Neuron (in vitro differentiated cells): ENCODE data around the gene ATG16L2.

Experiments
- H2AFZ ChIP-seq: one replicate; pipeline ENCODE4 v1.6.1; 2013; ENCODE audit warnings: low read depth, mild to moderate bottlenecking, inconsistent platforms, low read length, moderate library complexity
- H3K27me3 ChIP-seq: one replicate; pipeline ENCODE4 v1.6.1; 2013; ENCODE audit warnings: low read length; ENCODE audit not compliant: insufficient read depth
- H3K36me3 ChIP-seq: one replicate; pipeline ENCODE4 v1.6.1; 2013; ENCODE audit warnings: low read length; ENCODE audit not compliant: insufficient read depth
- H3K4me1 ChIP-seq: one replicate; pipeline ENCODE4 v1.6.1; 2013; ENCODE audit warnings: low read length; ENCODE audit not compliant: insufficient read depth
- H3K4me3 ChIP-seq: 2 replicates; pipeline ENCODE4 v1.5.1; 2013; ENCODE audit warnings: mild to moderate bottlenecking, low read length, moderate library complexity
- H3K9me3 ChIP-seq: one replicate; pipeline ENCODE4 v1.6.1; 2013; ENCODE audit warnings: low read length

ATG16L2 gene

GRCh38 chr11:72775288-72776110, 38.7 kb upstream of the ATG16L2 start:
- Histone ChIP-seq H3K4me3 (no peak overlapping the region), H3K27me3 (no peaks in the 10 kb centered on the region), H2AFZ (no peak overlapping the region), H3K4me1 (peaks cover 19% of the 10 kb centered on the region), H3K36me3 (no peaks in the 10 kb centered on the region), H3K9me3 (no peaks in the 10 kb centered on the region)

GRCh38 chr11:72776117-72776843, 37.9 kb upstream of the ATG16L2 start:
- H3K9me3 ChIP-seq: no peaks in the 10 kb centered on the region
- H3K4me1 ChIP-seq: peaks cover 19% of the 10 kb centered on the region
- no peaks in the 10 kb centered on the region for H3K36me3 ChIP-seq

GRCh38 chr11:72776844-72777754, 37.1 kb upstream of the ATG16L2 start:
- Histone ChIP-seq H3K9me3 (no peaks in the 10 kb centered on the region), H3K4me1 (peaks cover 23% of the 10 kb centered on the region), H3K4me3 (no peak overlapping the region)

More at GRCh38 chr11:72776117-72776843, 37.9 kb upstream of the ATG16L2 start:
- no peak overlapping the region for H3K4me3 ChIP-seq
- H3K27me3 ChIP-seq: no peaks in the 10 kb centered on the region
- H2AFZ ChIP-seq: no peak overlapping the region

GRCh38 chr11:72777755-72778278, 36.4 kb upstream of the ATG16L2 start:
- Histone ChIP-seq H2AFZ (no peak overlapping the region), H3K4me3 (no peak overlapping the region), H3K4me1 (peaks cover 24% of the 10 kb centered on the region), H3K36me3 (no peaks in the 10 kb centered on the region), H3K27me3 (peaks cover 5% of the 10 kb centered on the region), H3K9me3 (no peaks in the 10 kb centered on the region)

More at GRCh38 chr11:72776844-72777754, 37.1 kb upstream of the ATG16L2 start:
- no peaks in the 10 kb centered on the region for H3K36me3 ChIP-seq
- H2AFZ ChIP-seq: no peak overlapping the region
- no peaks in the 10 kb centered on the region for H3K27me3 ChIP-seq

GRCh38 chr11:72778535-72779494, 35.4 kb upstream of the ATG16L2 start:
- H3K9me3 ChIP-seq: no peaks in the 10 kb centered on the region
- H2AFZ ChIP-seq: no peak overlapping the region
- H3K36me3 ChIP-seq: no peaks in the 10 kb centered on the region
- peaks cover 5% of the 10 kb centered on the region for H3K27me3 ChIP-seq
- peaks cover 16% of the 10 kb centered on the region for H3K4me1 ChIP-seq
- no peak overlapping the region for H3K4me3 ChIP-seq

- Histone ChIP-seq H3K4me3 (no peak overlapping the region), H3K36me3 (no peaks in the 10 kb centered on the region), H3K27me3 (peaks cover 5% of the 10 kb centered on the region), H3K9me3 (no peaks in the 10 kb centered on the region), H2AFZ (no peak overlapping the region), H3K4me1 (peaks cover 12% of the 10 kb centered on the region)
Observed at GRCh38 chr11:72779495-72780128, 34.6 kb upstream of the ATG16L2 start.

GRCh38 chr11:72780296-72781062, 33.7 kb upstream of the ATG16L2 start:
- no peak overlapping the region for H2AFZ ChIP-seq
- H3K27me3 ChIP-seq: peaks cover 5% of the 10 kb centered on the region
- no peaks in the 10 kb centered on the region for H3K36me3 ChIP-seq
- H3K4me1 ChIP-seq: peaks cover 10% of the 10 kb centered on the region
- no peaks in the 10 kb centered on the region for H3K9me3 ChIP-seq
- no peak overlapping the region for H3K4me3 ChIP-seq

GRCh38 chr11:72781063-72781312, 33.2 kb upstream of the ATG16L2 start:
- H3K4me3 ChIP-seq: no peak overlapping the region
- H3K9me3 ChIP-seq: no peaks in the 10 kb centered on the region
- peaks cover 5% of the 10 kb centered on the region for H3K27me3 ChIP-seq
- H3K4me1 ChIP-seq: peaks cover 10% of the 10 kb centered on the region
- no peaks in the 10 kb centered on the region for H3K36me3 ChIP-seq
- H2AFZ ChIP-seq: no peak overlapping the region

GRCh38 chr11:72781313-72782080, 32.7 kb upstream of the ATG16L2 start:
- Histone ChIP-seq H2AFZ (no peak overlapping the region), H3K36me3 (no peaks in the 10 kb centered on the region), H3K4me3 (peak overlapping the region; percentile 41), H3K4me1 (peaks cover 10% of the 10 kb centered on the region), H3K9me3 (no peaks in the 10 kb centered on the region), H3K27me3 (peaks cover 5% of the 10 kb centered on the region)

- H3K36me3 ChIP-seq: no peaks in the 10 kb centered on the region
- H3K4me1 ChIP-seq: peaks cover 10% of the 10 kb centered on the region
- no peak overlapping the region for H2AFZ ChIP-seq
- H3K9me3 ChIP-seq: no peaks in the 10 kb centered on the region
- H3K27me3 ChIP-seq: peaks cover 5% of the 10 kb centered on the region
- H3K4me3 ChIP-seq: peak overlapping the region; percentile 41
Observed at GRCh38 chr11:72782081-72782920, 31.9 kb upstream of the ATG16L2 start.
